HuH-7.5 (cell line): ENCODE data around the gene CFAP54.

ENCODE experiments used
- DNase-seq: peaks from one replicate; pipeline ENCODE4 v3.0.0; 2011; ENCODE audit warnings: low spot score

CFAP54 gene

DNA sequence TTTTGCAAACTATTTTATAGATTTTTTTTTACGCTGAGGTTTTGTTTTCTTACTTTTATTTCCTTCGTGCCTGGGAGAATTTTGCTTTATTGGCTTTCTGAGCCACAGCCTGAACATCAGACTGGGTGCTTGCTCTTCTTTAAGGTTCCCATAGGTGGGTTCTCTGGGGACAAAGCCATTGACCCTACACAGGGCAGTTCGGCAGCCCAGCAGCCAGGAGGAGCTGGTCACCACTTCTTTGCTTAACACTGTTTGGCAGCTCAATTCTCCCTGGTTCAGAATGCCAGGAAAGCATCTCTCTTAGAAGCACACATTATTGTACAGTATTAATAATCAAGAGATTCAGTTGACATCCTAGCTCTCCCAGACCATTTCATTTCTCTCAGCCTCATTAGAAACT, 276.9 kb downstream of the CFAP54 start:
- no peak for DNase-seq

DNA sequence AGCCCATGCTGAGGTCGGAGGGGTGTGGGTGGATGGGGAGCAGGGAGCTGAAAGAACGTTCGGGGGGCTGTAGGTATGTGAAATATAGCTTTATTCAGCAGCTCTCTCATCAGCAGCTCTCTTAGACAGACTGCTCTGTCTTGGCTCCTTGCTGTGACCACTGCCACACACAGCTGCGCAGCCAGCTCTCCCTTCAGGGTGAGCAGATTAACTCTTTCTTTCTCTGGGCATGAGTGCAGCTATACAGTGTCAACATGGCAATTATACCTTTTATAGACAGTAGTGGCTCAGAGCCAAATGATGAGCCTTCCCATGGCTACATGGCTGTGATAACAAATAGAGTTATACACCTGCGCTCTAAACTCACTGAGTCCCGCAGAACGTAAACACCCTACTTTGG, 280.0 kb downstream of the CFAP54 start:
- no peak for DNase-seq

GRCh38 chr12:96770219-96771102, 281.1 kb downstream of the CFAP54 start:
- no peak for DNase-seq

DNA sequence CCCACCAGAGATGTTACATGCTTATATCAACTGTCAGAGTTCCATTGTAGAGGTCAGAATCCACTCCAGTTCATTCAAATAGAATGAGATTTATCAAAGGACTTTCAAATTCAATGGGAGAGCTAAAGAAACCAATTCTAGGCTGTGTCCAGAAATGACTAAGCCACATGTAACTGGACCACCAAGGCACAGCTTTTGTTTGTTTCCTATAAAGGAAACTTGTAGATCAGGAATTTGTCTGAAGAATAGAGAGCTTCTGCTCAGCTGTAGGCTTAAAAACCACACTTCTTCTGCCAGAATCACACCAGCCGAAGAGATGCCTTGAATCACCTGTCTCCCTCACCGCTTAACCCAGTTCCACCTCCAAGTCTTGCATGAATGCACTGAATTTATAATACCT, 283.7 kb downstream of the CFAP54 start:
- no peak for DNase-seq

GRCh38 chr12:96774496-96775256, 285.3 kb downstream of the CFAP54 start:
- DNase-seq = no peak

GRCh38 chr12:96776908-96777307, 287.5 kb downstream of the CFAP54 start:
- no peak for DNase-seq

GRCh38 chr12:96780330-96780729, 291.0 kb downstream of the CFAP54 start:
- DNase-seq = no peak

GRCh38 chr12:96786791-96787190, 297.4 kb downstream of the CFAP54 start:
- no peak for DNase-seq

- DNase-seq = no peak
These were observed 314.6 kb downstream of the CFAP54 start for GRCh38 chr12:96803969-96804368.

- DNase-seq = no peak
These were observed 316.9 kb downstream of the CFAP54 start for GRCh38 chr12:96806272-96806671.

DNA sequence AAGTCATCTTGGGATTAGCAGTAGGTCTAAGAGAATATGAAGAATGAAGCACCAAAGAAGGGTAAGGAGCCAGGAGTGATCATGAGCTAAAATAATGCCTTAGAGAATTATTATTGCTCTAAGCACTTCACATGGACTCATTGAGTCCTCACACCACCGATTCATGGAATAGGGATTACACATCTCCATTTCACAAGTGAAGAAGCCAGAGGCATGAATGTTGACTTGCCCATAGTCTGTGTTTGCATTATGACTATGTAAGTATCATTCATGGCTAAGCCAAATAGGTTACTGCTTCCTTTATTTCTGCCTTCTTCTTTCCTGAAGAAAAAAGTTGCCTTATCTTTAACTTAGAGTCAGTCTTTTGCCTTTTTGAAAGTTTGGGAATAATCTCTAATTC, 318.4 kb downstream of the CFAP54 start:
- no peak for DNase-seq

DNA sequence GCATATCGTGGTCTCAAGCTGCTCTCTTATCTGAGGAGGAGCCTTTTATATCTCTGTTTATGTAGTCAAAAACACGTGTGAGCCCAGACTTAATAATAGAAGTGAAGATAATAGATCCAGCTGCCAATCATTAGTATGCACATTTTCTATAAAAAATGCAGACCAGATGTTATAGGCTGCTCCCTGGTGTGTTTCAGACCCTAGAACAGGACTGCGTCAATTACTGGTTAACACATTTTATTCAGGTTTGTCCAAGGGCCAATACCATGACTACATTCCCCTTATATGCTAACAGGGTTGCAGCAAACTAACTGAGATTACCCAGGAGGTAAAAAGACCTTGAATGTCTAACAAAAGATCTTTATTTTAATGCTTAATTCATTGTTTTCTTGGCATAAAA, 319.2 kb downstream of the CFAP54 start:
- no peak for DNase-seq

GRCh38 chr12:96809522-96809921, 320.1 kb downstream of the CFAP54 start:
- no peak for DNase-seq

DNA sequence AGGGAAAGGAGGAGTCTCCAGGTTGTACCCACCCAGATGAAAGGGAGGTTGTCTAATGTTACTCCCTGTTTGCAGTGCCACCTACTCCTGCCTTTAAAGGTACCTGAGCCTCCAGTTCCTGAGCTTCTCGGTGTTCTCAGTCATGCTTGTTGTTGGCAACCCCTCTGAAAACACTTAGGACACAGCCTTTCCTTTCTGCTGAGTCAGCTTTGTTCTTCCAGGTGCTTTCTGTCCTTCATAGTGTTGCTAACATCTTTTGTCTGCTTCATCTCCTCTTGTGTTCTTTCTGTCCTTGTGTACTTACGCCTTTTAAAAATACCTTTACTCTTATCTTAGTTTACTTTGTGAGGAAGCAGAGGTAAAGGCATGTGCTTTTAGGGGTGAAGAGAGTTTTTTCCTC, 320.7 kb downstream of the CFAP54 start:
- no peak for DNase-seq

- no peak for DNase-seq
These were observed 321.1 kb downstream of the CFAP54 start for GRCh38 chr12:96810477-96810876.

- DNase-seq = no peak
These were observed 321.7 kb downstream of the CFAP54 start for GRCh38 chr12:96811083-96811482.

- no peak for DNase-seq
These were observed 322.8 kb downstream of the CFAP54 start for GRCh38 chr12:96812153-96812552.

- no peak for DNase-seq
These were observed 324.8 kb downstream of the CFAP54 start for GRCh38 chr12:96814200-96814599.

- no peak for DNase-seq
These were observed 332.2 kb downstream of the CFAP54 start for GRCh38 chr12:96821592-96821991.

GRCh38 chr12:96822641-96823040, 333.3 kb downstream of the CFAP54 start:
- DNase-seq = no peak

- no peak for DNase-seq
These were observed 334.9 kb downstream of the CFAP54 start for GRCh38 chr12:96824074-96824837.

- no peak for DNase-seq
These were observed 335.5 kb downstream of the CFAP54 start for GRCh38 chr12:96824838-96825236.
